G401 (cell line): Measurements from ENCODE around the gene FXYD3. TPM values are rescaled to one million over a fixed set of nuclear protein-coding genes. Genes with fewer than 3 reads are reported as not detected.
A peak's percentile ranks its signal among the peaks of the same experiment; 100 is the strongest.
"Not testable (repeated sequence)": the region's sequence is repeated elsewhere in the genome, so short reads cannot be mapped to it uniquely, and the experiment has no call there.

ENCODE experiments used
- DNase-seq: peaks from one replicate; pipeline ENCODE4 v3.0.0-alpha.2; 2015; ENCODE audit warnings: low spot score
- in situ Hi-C: cut with HindIII; loops from 2 replicates; pipeline ENCODE4 v1.10.0; 2016; ENCODE audit warnings: low sequenced_read_pairs, mixed read lengths
- total RNA-seq: library from RNA; depleted of rRNA; stranded (reverse); fragments of >200 nt; shearing (Covaris generic); gene quantifications from 2 replicates; pipeline ENCODE4 v1.2.3, GENCODE V29; 2014

FXYD3 gene
- total RNA-seq, 1 experiment from 2014 or later: not detected

DNA sequence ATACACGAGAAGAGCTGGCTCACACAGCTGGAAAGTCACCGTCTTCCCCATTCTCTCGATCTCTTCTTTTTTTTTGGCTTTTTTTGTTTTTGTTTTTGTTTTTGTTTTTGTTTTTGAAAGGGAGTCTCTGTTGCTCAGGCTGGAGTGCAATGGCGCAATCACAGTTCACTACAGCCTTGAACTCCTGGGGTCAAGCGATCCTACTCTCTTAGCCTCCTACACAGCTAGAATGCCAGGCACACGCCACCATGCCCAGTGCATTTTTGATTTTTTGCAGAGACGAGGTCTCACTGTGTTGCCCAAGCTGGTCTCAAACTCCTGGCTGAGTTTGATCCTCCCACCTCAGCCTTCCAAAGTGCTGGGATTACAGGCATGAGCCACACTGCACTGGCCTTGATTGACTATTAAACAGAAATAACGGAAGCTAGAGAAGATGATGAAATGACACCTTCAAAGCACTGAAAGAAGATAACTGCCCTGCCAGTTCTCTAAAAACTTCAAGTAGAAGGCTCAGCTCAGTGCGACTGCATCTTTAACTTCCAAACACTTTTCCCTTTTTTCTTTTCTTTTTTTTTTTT is 4.0 kb downstream of the FXYD3 start:
- in situ Hi-C loops: no loop called here
- DNase-seq: no peak

DNA sequence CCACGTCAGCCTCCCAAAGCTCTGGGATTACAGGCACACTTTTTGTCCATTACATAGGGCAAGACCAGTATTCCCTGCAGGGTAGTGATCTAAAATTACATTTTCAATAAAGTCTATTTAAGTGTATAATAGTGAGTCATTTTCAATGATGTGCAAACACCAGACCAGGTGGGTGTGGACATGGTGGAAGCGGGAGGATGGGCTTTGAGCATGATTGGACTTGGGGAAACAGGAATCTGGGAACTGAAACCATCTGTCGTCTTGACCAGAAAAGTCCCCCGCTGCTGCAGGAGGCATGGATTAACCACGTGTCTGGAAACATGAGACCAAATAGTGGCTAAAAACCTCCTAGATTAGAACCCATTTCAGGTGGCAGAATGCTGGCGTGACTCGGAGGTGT is 4.9 kb downstream of the FXYD3 start:
- in situ Hi-C loops: no loop called here
- peak; percentile 82 for DNase-seq

DNA sequence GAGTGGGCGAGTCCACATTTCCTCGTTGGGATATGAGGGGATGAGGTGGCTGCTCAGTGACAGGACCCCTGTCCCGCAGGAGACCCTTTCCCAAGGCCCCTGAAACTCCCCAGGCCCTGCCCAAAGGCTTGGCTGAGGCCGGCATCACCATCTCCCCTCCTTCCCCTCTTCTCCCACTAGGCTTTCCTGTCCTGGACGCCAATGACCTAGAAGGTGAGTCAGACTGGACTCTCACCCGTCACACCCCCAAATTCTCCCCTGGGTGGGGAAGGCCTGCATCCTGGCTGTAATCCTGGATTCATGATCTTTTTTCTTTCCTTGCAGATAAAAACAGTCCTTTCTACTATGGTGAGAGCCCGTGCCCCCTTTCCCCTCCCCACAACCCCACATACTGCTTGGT is 5.3 kb downstream of the FXYD3 start:
- in situ Hi-C loops: no loop called here
- no peak for DNase-seq

DNA sequence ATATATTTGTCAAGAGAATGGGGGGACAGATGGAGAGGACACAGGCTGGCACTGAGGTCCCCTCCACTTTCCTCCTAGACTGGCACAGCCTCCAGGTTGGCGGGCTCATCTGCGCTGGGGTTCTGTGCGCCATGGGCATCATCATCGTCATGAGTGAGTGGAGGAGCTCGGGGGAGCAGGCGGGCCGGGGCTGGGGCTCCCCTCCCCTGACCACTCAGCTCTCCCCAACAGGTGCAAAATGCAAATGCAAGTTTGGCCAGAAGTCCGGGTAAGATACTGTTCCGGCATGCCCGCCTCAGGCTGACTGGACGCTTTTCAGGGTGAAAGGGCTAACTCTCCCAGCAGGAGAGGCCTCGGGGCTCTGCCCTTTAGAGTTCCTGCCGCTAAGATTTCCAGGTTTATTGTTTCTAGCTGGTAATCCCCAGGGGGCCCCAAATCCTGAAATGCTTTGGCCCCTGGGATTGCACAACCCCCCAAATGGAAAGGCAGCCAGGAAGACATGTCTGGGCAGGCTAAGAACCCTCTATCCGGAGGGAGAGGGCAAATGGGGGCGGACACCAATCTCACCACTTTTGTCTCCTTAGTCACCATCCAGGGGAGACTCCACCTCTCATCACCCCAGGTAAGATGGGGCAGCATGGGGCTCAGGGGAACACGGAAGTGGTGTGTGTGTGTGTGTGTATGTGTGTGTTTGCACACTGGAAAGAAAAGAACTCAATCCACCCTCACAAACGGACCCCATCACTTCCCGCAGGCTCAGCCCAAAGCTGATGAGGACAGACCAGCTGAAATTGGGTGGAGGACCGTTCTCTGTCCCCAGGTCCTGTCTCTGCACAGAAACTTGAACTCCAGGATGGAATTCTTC is 7.3 kb downstream of the FXYD3 start:
- in situ Hi-C loops: no loop called here
- DNase-seq: no peak

DNA sequence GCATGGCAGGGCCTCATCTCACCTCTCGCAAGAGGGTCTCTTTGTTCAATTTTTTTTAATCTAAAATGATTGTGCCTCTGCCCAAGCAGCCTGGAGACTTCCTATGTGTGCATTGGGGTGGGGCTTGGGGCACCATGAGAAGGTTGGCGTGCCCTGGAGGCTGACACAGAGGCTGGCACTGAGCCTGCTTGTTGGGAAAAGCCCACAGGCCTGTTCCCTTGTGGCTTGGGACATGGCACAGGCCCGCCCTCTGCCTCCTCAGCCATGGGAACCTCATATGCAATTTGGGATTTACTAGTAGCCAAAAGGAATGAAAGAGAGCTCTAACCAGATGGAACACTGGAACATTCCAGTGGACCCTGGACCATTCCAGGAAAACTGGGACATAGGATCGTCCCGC is 8.0 kb downstream of the FXYD3 start:
- no peak for DNase-seq
- in situ Hi-C loops: no loop called here

DNA sequence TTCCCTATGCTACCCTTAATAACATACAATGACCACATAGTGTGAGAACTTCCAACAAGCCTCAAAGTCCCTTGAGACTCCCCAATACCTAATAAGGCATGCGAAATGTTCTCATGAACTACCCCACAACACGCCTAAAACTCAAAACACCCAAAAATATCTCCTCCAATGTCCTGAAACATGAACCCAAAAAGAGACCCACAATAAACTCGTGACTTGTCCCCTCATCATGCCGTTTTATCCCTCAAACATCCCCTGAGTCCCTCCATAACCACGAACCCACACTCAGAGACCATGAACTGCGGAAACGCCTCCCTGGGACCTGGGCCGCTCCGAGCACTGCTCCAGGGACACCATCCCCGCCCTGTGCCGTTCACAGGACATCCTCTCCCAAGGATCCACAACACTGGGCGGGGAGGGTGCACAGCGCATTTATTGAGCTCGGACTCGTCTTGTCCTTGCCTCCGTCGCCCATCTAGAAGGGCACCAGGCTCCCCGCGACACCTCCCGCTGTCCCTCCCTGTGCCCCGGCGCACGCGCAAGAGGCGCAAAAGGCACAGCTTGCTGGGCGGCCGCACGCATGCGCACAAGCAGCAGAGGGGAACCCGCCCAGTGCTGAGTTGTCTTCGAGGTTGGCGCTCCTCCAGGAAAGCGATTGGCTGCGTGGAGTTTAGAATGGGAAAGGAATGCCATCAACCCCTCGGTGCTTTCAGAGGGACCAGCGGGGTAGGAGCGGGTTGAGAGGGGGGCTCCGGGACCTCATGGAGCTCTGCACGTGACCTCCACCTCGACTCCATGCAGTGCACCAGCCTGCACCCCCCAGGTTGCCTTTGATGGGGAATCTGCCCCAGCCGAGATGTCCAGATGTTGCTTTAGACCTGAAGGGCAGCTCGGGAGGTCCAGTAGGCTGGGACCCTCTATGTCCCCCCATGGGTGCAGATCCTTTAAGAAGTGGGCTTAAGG is 8.8 kb downstream of the FXYD3 start:
- peak; percentile 91 for DNase-seq
- in situ Hi-C loops: no loop called here

DNA sequence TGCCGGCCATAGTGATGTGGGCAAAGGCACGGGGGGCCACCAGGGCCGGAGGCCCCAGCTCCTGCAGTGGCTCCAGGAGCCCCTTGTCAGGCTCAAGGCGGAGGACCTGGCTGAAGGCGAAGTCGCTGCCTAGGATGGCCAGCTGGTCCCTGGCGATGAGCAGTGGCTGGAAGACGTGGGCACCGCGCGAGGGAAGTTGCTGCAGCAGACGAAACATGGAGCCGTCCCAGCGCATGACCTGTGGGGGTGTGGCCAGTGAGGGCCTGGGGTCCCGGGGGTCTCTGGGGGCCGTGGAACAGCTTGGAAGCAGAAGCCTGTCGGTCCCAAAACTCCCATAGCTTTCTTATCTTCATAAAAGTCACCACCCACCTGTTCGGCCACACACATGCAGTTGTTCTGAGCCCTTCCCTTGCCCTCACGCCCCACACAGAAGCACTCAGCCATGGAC is 9.7 kb downstream of the FXYD3 start:
- DNase-seq: no peak
- in situ Hi-C loops: no loop called here

DNA sequence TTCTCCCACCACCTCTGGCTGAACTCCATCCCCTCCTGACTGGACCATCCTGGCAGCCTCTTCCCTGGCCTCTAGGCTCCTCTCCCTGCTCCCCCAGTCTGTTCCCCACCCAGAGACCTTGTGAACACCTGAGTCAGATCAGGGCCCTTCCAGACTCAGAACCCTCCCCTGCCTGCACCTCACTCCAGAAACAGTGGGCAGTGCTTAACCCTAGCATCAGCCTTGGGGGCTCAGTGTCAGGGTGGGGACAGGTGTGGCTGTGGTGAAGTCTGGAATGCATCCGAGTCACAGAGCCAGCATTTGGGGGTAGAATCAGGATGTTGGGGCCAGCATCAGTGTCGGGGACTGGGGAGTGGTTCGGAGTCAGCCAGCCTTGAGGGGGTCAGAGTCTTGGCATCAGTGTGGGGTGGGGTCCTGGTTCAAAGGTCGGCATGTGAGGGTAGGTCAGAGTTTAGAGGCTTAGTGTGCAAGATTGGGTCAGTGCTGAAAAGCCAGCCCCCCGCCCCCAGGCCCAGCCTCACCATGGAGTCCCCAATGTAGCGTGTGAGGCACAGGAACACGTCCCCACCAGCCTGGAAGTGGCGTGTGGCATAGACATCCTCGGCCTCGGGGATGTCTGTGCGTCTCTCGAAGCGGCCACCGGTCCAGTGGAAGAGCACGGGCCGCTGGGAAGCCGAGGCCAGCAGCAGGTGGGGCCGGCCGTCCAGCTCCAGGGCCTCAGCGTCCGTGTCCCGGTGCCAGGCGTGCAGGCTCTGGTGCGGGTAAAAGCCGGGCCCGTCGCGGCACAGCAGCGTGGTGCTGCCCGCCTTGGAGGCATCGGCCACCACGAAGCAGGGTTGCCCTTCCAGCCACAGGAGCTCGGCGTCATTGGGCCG is 10.4 kb downstream of the FXYD3 start:
- no peak for DNase-seq
- in situ Hi-C loops: no loop called here

DNA sequence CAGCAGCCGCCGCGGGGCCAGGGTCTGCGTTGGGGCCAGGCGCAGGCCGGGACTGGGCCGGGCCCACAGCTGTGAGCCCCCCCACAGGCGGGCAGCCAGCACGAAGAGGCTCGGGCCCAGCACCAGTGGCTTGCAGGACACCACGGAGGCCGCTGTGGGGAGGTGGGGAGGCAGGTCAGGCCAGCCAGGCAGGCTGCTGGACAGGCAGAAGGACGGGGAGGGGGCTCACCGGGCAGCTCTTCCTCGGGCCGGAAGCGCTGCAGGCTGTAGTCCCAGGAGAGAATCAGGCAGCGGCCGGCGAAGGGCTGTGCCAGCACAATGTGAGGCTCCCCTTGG is 11.0 kb downstream of the FXYD3 start:
- DNase-seq: no peak
- in situ Hi-C loops: no loop called here

DNA sequence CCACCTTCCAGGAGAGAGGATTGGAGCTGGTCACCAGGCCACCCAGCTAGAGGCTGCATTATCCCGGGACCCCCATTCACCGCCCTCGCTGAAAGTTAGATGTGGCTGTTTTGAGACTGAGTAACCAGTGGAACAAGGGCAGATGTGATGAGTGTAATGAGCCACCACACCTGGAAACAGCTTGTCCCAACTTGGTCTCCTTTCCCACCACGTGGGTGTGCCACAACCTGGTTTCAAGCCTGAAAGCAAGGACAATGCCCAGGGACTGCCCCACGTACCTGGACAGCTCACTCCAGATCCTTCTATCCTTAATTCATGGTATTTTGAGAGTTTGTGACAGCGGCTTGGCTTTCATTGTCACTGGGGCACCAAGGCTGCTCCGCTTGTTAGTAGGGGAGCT is 12.2 kb downstream of the FXYD3 start:
- in situ Hi-C loops: no loop called here
- DNase-seq: no peak

DNA sequence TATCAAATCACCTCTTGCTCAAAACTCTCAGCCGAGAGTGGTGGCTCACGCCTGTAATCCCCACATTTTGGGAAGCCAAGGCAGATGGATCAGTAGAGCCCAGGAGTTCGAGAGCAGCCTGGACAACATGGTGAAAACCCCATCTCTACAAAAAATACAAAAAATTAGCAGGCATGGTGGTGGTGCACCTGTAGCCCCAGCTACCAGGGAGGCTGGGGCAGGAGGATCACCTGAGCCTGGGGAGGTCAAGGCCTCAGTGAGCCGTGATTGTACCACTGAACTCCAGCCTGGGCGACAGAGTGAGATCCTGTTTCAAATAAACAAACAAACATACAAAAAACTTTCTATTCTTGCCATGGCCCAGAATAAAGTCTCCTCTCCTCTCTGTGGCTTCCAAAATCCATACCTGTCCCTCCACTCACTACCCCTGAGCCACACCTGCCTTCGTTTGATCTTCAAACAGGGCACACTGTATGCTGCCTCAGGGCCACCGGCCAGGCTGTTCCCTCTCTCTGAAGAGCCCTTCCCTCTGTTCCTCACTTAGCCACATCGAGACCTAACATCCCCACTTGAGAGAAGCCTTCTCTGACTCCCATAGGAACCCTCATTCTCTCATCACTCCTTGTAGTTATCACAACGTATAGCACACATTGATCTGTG is 12.9 kb downstream of the FXYD3 start:
- in situ Hi-C loops: no loop called here
- DNase-seq: no peak

DNA sequence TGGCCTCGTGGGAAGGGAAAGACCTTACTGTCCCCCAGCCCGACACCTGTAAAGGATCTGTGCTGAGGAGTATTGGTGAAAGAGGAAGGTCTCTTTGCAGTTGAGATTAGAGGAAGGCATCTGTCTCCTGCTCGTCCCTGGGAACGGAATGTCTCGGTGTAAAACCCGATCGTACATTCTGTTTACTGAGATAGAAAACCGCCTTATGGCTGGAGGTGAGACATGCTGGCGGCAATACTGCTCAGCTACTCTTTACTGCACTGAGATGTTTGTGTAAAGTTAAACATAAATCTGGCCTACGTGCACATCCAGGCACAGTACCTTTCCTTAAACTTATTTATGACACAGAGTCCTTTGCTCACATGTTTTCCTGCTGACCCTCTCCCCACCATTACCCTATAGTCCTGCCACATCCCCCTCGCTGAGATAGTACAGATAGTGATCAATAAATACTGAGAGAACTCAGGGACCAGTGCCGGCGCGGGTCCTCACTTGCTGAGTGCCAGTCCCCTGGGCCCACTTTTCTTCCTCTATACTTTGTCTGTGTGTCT is 14.2 kb downstream of the FXYD3 start:
- in situ Hi-C loops, DNase-seq: not testable (repeated sequence)

DNA sequence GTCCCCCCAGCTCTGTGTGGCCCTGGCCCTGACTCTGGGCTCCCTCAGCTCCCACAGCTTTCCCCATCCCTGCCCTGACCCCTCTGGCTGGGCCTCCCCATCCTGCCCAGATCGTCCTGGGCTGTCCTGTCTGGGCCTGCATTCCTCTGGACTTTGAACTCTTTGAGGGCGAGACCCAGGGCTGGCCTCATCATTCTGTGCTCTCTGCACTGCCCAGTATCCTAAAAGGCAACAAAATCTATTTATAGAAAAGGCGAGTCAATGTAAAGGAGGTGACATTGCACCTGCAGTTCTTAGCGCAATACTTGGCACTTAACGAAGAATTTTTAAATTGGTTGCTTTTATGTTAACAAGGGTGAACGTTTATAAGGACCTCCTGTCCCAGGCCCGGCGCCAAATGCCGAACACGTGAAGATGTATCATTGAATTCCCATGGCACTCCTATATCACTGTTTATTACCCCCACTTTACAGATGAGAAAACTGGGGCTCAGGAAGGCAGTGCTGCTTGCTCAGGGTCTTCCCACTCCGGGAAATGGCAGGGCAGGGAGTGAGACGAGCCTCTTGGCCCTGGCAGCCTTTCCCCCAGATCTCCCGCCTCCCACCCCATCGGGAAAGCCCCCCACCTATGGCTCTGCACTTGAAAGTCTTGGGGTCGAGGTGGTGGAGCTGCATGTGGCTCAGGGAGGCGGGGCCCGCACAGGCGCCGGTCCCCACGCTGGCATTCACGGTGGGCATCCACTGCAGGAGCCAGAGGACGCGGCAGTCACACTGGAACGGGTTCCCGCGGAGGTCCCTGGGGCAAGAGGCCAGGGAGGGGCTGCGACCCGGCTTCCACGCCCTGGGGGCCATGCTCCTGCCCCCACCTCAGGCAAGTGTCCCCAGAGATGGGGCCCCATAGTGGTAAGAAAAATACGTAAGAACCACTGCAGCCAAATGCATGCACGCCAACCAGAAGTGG is 15.4 kb downstream of the FXYD3 start:
- no peak for DNase-seq
- in situ Hi-C loops: no loop called here

DNA sequence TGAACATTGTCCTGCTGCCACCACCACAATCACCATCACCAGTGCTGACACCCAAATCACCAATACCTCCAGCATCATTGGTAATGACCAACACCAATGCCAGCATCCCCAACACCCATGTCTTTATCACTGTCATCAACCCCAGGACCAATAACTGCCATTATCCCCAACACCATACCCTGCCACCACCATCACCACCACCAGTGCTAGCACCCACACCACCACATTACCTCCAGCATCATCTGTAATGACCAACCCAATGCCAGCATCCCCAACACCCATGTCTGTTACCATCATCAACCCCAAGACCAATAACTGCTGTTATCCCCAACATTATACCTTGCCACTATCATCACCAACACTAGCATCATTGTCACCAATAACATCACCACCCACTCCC is 16.6 kb downstream of the FXYD3 start:
- no peak for DNase-seq
- in situ Hi-C loops: no loop called here

DNA sequence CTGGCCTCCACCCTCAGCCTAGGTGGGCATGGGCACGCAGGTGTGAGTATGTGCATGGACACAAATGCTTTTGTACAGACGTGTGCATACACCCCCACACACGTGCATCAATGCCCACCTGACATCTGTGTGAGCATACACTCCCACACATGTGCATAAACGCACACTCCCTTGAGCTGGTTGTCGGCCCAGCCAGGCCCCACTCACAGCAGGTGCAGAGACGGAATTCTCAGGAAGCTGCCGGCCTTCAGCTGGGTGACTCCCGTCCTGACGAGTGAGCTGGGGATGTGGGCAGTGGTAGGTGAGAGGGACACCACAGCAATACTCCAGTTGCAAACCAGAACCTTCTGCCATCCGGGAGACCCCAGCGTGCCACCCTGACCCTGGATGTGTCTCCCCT is 18.2 kb downstream of the FXYD3 start:
- DNase-seq: no peak
- in situ Hi-C loops: no loop called here

DNA sequence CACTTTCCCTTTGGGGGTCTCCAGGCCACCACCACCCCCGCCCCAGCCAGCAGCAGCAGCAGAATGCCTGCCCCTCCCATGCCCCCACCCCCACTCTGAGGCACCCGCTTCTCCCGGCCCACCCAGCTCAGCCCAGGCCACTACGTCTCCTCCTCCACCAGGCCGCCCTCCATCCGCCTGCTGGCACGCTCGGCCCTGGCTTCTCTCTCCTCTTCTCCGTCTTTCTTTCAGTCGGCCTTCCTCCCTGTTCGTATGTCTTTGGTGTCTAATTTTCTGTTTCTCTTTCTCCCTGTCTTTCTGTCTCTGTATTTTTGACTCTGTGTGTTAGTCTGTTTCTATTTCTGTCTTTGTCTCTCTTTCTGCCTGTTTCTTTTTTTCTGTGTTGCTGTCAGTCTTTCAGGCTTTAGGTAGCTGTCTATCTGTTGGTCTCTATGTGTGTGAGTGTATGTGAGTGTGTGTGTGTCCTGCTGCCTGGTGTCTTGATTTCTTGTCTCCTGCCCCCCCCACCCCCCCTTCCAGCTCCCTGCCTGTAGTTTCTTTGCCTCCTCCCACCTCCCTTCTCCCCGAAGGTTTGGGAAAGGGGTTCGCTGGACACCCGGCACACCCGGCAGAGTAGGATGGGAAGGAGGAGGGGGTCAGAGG is 19.1 kb downstream of the FXYD3 start, which contains the start of gene LGI4:
Gene LGI4 (minus strand): TSS at position 459 of the 642 bp plus-strand sequence. CDS start 379 bp downstream, at position 80.
- no peak for DNase-seq
- in situ Hi-C loops: no loop called here
